Retinal pigment epithelial cell (primary cell): ENCODE measurements around the gene FERMT1.

Experiments
- DNase-seq: peaks from one replicate; pipeline ENCODE4 v3.0.0-alpha.2; 2010; ENCODE audit warnings: low read depth
- H3K4me3 ChIP-seq: 2 replicates; pipeline ENCODE4 v1.5.1; 2011; ENCODE audit warnings: mild to moderate bottlenecking, low read length, control low read depth, moderate library complexity
- TF ChIP-seq, protein P1 (sequence below): conservative IDR thresholded peaks from 2 replicates; pipeline ENCODE4 v1.5.1; 2011; ENCODE audit warnings: low read depth, low read length, control low read depth, inconsistent platforms

The FERMT1 gene

DNA sequence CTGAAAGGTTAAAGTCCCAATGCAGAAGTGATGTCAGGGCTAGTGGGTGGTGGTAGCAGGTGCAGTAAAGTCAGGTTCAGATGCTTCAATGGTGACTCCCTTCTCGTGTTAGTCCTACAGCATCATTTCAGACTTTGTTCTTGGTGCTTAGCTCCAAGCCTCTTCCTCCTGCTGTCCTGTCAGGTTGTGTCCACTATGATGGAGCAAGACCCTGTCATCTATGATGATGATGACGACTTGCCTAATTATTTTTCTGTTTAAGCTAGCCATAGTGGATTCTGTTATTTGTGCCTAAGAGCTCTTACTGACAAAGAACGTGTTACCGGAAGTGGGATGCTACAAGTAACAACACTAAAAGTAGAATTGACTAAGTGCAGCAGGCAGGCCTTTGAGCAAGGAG lies 5.0 kb upstream of the FERMT1 start:
- no peak for DNase-seq
- TF ChIP-seq, protein P1, sequence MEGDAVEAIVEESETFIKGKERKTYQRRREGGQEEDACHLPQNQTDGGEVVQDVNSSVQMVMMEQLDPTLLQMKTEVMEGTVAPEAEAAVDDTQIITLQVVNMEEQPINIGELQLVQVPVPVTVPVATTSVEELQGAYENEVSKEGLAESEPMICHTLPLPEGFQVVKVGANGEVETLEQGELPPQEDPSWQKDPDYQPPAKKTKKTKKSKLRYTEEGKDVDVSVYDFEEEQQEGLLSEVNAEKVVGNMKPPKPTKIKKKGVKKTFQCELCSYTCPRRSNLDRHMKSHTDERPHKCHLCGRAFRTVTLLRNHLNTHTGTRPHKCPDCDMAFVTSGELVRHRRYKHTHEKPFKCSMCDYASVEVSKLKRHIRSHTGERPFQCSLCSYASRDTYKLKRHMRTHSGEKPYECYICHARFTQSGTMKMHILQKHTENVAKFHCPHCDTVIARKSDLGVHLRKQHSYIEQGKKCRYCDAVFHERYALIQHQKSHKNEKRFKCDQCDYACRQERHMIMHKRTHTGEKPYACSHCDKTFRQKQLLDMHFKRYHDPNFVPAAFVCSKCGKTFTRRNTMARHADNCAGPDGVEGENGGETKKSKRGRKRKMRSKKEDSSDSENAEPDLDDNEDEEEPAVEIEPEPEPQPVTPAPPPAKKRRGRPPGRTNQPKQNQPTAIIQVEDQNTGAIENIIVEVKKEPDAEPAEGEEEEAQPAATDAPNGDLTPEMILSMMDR: no peak
- no peak overlapping the region for H3K4me3 ChIP-seq

DNA sequence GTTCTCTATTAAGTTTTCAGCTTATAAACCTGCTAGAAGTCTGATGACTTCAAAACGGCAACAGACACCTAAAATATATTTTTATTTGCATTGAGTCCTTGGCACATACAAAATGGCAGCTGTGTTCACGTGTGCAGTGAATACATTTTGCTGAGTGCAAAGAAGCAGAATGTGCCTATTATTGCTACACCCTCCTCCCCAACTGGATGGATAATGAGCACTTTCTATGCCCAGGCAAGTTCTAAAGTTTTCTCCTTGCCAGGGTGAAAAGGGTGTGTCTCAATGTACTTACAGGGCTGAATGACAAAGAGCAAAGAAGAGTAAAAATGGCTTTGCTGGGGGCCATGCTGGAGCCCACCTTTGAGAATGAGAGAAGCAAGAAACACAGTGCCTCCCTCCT lies 4.0 kb upstream of the FERMT1 start:
- no peak for DNase-seq
- H3K4me3 ChIP-seq: no peak overlapping the region
- TF ChIP-seq, protein P1: no peak

DNA sequence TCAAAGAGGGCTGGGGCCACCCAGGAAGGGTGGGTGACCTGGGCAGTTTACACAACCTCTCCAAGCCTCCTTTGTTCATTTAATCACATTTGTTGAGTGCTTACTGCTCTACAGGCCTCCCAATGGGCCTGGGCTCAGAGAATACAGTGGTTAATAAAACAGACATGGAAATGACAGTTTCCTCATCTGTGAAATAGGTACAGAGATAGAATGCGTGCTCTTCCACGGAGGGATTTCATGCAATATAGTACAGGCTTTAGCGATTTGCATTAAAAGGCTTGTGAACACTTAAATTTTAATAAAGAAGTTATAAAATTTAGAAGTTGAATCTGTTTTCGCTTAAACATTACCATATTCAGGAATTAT lies 802 bp upstream of the FERMT1 start:
- no peak overlapping the region for H3K4me3 ChIP-seq
- DNase-seq: no peak
- TF ChIP-seq, protein P1: no peak

DNA sequence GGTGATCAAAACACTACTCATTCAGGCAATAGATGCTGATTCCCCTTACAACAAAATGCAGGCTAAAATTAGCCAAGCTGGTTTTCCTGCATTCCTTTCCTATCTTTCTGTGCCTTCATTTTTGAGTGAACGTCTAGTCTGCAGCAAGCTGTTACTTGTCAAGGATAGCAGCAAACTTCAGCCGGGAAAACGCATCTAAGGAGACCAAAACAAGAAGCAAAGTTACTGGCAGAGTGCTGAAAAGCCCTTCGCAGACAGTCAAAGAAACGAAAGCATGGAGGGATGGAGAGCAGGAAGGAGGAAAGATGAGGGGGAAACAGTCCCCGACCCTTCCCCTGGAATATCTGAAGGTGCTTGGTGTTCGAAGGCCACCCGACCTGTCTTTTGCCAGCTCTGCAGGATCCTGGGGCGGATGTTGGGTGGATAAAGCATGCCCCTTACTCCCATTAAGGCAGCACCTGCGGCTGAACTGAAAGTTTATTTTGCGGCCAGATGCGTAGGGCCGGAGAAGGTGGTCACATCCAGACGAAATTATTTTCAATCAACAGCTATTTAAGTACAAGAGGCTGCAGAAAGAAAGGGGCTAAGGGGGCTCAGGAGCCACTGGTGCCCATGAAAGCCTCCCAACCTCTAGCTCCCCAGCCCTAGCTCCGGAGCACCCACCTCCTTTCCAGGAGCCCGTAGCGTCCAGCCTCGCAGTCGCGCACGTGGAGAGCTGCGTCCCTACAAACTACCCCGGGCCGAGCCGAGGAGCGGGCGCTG lies 538 bp downstream of the FERMT1 start:
- DNase-seq: no peak
- TF ChIP-seq, protein P1: no peak
- H3K4me3 ChIP-seq: peak overlapping the region; percentile 57

DNA sequence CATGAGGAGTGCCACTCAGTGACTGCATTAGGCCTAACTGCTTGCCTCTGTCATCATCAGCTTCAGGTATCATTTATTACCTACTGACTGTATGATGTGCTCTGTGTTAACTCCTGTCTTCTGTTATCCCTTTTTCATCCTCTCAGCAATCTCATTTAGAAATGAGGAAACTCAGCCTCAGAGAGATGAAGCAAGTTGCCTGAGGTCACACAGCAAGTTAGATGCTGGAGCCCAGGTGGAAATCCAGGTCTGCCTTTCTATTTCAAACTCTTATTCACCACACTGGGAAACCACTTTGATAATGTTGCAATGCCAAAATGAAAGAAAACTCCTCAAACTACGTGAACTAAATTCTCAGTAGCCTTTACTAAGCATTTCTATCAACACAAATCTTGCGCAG lies 1.3 kb downstream of the FERMT1 start:
- no peak for DNase-seq
- TF ChIP-seq, protein P1: no peak
- no peak overlapping the region for H3K4me3 ChIP-seq

DNA sequence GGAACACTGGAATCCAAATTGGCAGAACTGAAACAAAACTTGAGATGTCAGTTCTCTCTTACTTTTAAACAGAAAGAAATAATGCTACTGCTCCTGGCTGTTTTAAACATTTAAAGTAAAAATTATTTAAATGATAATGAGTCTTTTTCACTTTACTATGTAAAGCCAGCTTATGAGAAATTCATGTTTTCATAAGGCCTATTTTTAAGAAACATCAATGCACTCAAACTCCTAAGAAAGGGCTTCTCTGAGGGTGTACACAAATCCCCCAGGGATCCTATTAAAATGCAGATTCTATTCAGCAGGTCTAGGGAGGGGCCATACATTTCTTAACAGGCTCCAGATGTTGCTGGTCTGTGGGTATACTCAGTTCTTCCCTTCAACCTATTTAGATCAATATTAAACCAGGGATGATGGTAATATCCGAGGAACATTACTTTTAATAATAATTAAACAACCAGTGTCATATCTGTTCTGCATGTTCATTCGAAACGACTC lies 2.3 kb downstream of the FERMT1 start:
- TF ChIP-seq, protein P1: no peak
- DNase-seq: no peak
- no peak overlapping the region for H3K4me3 ChIP-seq

DNA sequence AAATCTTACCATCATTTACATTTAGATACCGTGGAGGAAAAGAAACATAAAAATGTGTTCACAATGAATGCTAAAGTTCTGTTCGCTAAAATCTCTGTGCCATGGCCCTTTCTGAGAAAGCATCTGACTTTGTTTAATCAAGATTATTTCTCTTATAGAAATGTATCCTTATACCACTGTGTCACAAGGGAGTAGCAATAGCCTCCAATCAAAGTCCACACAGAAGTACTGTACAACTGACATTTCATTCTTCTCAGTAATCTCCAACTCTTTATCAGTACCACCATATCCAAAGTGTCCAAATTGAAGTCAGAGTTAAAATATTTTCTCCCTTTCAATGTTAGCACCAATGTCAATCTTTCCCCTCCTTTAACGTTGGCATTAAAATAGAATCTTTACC lies 6.1 kb downstream of the FERMT1 start:
- no peak overlapping the region for H3K4me3 ChIP-seq
- TF ChIP-seq, protein P1: no peak
- DNase-seq: no peak
